ENCODE results near the gene PDSS2.
"Not testable (repeated sequence)": the region's sequence is repeated elsewhere in the genome, so short reads cannot be mapped to it uniquely, and the experiment has no call there.

PDSS2 gene

DNA sequence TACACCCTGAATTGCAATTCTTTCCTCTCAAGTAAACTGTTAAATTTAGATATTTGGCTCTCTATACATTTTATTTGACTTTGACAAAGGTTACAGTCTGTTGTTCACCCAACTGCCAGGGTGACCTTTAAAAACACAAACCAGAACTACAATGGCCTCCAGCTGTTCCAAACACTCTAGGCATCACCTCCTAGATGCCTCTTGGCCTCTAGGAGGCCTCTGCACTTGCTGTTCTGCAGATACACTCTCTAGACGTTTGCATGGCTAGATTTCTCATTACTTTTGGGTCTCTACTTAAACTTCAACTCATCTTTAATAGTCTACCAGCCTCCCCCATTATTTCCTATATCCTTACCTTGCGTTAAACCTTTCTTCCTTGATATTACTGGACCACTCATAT, 241.2 kb downstream of the PDSS2 start:
- no peak for DNase-seq (ENCODE audit: low read depth, low spot score)

DNA sequence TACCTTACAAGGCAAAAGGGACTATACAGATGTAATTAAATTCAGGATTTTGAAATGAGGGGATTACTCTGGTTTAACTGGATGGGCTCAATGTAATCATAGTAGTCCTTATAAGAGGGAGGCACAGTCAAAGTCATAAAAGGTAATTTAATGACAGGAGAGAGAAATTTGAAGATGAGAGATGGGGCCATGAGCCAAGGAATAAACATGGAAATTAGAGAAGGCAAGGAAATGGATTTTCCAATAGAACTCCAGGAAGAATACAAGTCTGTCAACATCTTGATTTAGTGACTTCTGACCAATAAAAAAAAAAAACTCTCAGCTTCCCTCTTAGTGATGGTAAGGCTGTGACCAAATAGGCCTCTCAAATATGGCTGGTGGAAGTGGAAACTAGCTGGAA, 242.1 kb downstream of the PDSS2 start:
- DNase-seq (ENCODE audit: low read depth, low spot score), result no peak

DNA sequence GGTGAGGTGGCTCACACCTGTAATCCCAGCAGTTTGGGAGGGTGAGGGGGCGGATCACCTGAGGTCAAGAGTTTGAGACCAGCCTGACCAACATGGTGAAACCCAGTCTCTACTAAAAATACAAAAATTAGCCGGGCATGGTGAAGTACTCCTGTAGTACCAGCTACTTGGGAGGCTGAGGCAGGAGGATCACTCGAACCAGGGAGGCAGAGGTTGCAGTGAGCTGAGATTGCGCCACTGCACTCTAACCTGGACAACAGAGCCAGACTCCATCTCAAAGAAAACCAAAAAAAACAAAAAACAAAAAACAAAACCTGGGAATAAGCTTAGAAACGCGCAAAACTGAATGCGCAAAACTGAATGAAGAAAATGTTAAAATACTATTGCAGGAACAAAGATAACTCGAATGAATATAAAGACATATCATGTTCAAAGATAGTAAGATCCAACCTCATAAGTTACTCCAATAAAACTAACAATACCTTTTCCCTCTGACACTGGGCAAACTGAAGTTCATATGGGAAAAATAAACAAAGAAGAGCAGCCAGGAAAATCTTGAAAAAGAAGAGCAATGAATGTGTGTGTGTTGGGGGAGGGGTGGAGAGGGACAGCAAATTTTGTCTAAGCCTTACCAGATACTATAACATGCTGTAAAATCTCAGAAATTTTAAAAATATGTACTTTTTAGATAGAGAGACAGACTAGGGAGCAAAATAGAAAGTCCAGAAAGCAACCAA, 243.0 kb downstream of the PDSS2 start:
- DNase-seq (ENCODE audit: low read depth, low spot score), result no peak

DNA sequence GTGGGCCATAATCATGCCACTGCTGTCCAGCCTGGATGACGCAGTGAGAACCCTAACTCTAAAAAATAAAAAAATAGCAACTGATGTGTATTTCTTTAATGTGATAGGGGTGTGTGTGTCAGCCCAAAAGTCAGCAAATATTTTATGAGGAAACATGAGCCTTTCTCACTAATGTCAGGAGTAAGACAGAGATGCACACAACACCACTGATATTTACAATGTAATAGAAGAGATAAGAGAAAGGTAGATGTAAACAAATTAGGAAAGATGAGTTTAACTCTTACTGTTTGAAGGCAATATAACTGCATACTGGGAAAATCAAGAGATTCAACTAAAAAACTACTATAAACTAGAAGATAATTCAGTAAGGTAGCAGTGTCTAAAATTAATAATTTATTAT, 244.0 kb downstream of the PDSS2 start:
- DNase-seq (ENCODE audit: low read depth, low spot score), result no peak

DNA sequence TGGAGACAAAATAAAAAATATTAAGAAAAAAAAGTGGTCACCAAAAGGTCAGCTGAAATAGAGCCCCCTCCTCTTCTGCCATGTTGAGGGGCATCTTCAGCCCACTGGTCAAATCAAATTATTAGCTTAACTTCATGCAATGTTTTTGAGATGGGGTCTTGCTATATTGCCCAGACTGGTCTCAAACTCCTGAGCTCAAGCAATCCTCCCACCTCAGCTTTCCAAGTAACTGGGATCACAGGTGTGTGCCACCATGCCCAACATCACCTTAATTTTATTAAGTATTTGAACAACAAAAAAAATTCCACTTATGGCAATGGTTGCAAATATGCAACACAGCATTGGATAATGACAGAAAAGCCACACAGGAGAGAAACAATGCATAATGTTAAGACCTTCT, 244.7 kb downstream of the PDSS2 start:
- no peak for DNase-seq (ENCODE audit: low read depth, low spot score)

DNA sequence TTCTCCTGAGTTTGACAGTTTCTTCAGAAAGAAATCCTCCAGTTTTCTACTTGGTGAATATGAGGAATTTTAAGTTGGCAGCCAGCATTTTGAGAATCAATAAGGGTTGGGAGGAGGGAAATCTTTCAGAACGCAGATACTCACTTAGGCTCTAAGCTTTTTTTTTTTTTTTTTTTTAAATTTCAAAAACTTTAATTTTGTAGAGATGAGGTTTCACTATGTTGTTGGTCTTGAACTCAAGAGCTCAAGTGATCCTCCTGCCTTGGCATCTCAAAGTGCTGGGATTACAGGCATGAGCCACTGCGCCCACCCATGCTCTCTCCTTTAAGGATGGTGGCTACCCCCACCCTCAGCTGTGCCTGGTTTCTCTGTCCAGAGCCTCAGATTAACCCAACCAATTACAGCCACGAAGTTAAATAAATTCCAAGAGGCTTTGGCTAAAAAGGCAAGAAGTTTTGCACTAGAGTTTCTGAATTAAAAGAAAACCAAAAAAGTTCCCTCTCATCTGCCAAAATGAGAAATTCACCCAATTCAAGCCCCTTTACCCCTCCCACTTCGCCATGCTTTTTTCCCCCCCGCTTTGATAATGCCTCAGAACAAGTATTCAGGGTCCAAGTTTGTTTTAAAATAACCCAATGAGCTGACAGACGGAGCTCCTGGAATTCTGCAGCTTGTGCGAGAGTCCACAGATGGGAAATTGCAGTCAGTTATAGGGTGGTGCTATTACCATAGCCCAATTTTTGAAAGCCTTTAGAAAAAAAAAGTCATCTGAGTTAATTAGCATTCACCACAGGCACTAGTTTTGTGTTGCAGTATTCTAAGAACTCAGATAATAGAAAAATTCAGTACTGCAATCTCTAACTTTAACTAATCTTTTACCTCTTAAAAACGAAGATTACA, 249.7 kb downstream of the PDSS2 start:
- no peak for DNase-seq (ENCODE audit: low read depth, low spot score)

DNA sequence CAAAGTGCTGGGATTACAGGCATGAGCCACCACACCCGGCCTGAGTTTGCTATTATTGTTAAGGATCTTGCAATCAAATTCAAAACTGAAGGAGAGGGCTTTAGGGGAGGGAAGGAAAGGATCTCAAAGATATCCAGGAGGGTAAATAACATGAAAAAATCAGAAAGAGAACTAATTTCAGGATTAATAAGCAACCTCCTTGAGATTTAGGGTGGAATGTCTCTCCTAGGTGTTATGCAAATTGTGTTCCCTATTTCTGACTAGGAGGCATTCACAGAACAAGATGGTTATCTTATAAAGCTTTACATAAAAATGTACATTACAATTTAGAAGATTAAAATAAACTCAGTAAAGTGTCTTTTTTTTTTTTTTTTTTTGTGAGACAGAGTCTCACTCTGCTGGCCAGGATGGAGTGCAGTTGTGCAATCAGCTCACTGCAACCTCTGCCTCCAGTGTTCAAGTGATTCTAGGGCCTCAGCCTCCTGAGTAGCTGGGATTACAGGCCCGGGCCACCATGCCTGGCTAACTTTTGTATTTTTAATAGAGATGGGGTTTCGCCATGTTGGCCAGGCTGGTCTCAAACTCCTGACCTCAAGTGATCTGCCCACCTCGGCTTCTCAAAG, 252.0 kb downstream of the PDSS2 start:
- DNase-seq (ENCODE audit: low read depth, low spot score), result no peak

DNA sequence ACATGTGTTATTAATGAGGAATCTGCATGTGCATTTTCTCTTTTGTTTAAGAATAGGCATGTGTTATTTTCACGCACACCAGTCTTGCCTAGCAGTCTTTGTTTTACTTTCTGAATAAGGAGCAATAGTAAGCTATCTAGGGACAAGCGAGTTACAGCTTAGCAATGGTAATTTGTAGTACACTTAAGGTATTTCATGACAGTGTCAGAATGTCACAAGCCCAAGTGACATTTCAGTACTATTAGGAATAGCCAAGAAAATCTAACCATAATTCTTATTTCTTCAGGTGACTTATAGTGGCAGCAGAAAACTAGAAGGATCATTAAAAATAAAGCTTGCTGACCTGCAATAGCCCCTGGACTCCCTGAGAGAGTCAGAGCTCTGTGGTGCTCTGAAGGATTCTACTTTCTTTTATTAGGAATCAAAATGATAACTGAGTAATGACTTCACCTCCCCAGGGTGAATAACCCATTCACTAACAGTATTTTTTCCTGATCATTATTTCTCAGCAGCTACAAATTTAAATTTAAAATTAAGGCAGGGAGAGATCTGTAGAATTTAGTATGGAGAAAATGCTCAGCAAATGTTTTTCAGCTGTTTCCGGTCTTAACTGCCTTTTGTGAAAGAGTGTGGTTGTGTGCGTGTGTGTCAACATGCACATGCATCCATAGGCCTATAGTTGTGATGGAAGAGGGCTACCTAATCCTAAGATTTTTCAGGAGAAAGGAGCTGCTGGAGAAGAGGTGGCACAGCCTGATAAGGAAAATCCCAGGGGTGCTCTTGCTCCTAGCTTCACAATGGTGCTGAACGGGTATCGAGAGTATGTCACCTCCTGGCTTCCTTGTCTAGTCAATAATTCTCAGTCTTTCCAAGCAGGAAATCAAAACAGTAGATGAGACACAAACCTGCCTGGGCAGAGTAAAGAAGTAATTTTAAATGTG, 254.0 kb downstream of the PDSS2 start:
- DNase-seq (ENCODE audit: low read depth, low spot score), result no peak

DNA sequence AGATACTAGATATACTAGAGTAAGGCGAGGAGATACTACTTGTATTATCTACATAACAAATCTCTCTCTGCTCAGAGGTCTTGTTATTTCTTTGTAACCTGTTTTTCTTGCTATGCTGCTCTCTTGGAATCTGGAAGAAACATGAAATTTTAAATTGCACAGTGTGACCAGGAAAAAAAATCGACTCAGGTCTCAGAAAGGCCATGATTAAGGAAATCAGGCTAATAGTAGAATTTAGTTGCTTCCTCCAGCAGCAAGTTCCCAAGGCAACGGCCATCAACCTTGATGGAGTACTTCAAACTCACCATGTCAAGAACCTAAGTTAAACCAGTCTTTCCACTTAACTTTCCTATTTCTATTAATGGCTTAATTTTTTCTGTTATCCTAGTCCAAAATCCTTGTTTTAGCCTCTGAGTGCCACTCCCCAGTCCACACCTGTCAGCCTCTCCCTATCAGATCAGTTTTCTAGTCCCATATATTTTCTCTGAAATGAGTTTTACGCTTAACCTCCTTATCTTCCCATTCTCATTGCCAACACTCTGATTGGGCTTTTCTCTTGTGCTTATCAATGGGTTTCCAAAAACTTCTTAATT, 256.4 kb downstream of the PDSS2 start:
- no peak for DNase-seq (ENCODE audit: low read depth, low spot score)

DNA sequence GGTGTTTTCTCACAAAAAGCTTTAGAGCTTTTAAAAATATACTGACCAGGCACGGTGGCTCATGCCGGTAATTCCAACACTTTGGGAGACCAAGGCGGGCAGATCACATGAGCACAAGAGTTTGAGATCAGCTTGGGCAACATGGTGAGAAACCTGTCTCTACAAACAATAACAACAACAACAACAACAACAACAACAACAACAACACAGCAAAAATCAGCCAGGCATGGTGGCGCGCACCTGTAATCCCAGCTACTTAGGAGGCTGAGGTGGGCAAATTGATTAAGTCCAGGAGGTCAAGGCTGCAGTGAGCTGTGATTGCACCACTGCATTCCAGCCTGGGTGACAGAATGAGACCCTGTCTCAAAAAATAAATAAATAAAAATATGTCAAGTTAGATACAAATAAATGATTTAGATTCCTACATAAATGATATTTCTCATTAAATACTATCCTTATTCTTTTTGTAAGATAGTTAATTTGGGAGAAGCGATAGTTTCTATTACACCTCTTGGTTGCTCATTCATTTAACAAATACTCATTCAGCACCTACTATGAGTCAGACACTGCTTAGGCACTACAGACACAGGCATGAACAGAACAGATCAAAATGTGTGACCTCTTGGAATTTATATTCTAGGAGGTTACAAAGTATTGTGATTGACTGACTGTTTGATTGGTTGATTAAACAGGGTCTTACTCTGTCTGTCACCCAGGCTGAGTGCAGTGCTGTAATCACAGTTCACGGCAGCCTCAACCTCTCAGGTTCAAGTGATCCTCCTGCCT, 260.5 kb downstream of the PDSS2 start:
- no peak for DNase-seq (ENCODE audit: low read depth, low spot score)

DNA sequence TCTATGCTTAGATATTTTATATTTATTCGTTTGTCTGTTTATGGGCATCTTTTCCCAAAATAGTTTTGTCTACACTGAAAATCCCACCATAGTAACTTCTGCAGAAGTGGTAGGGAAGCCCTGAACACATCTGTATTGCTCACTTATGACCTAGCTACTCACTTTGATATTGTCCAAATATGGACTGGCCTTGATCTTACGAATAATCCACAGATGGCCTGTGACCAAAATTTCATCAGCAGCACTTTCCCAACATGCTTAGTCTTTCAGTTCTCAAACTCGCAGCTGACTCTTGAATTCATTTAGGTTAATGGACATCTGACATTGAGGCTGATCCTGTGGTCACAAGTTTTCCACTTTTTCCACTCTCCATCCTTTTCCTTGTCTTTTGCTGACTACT, 263.2 kb downstream of the PDSS2 start:
- no peak for DNase-seq (ENCODE audit: low read depth, low spot score)

DNA sequence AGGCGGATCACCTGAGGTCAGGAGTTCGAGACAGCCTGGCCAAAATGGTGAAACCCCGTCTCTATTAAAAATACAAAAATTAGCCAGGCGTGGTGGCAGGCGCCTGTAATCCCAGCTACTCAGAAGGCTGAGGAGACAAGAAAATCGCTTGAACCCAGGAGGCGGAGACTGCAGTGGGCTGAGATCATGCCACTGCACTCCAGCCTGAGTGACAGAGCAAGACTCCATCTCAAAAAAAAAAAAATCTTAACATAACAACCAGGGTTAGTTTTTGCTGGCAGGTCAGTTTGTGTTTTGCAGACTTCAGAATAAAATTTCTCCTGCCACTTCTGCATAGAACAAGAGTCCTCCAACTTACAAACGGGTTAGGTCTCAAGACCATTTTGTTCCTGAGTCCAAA, 264.6 kb downstream of the PDSS2 start:
- DNase-seq (ENCODE audit: low read depth, low spot score), result not testable (repeated sequence)

DNA sequence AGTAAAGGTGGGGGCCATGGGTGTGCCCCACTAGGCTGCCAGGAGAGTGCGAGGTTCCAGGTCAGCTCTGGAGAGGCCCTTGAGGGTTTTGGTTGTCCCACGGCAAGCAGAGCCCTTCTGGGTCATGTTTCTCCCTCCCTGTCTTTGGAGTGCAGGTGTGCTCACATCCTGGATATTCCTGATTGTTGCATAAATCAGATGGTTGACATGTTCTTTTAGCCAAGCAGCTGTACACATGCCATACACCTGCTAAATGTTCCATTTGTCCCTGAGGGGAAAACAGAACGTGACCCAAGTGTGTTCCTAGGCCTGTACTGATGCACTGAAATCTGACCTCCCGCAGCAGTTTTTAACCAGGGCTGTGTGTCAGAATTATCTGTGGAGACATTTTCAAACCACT, 266.5 kb downstream of the PDSS2 start:
- no peak for DNase-seq (ENCODE audit: low read depth, low spot score)

DNA sequence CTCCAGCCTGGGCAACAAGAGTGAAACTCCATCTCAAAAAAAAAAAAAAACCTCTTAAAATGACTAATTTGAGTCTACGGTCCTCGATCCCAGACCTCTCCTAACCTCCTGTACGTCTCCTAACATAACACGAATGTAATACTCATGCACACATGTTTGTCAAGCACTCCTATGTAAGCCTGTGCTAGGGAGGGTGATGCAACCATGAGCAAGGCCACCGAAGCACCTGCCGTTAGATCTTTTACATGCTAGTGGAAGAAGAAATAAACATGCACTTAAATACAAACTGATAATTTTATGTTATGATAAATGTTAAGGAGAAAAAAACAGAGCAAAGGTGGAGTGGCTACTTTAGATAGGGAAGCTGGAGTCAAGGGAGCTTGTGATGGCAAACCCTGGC, 271.7 kb downstream of the PDSS2 start:
- no peak for DNase-seq (ENCODE audit: low read depth, low spot score)

DNA sequence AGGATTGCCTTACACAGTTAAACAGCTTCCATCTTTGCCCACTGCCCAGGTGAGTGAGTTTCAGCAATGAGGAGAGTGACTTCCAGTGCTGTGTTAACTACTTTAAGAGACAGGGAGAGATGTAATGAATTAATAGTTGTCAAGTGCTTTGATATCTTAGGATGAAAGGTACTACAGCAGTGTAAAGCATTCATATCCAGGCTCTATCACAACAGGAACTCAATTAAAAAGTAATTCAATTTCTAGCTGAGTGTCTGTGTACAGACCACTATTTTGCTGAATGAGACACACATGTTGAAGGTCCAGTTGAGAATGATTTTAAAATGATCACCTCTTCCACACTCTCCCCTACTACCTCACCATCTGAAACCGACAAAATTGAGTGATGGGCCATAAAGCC, 273.3 kb downstream of the PDSS2 start:
- no peak for DNase-seq (ENCODE audit: low read depth, low spot score)

DNA sequence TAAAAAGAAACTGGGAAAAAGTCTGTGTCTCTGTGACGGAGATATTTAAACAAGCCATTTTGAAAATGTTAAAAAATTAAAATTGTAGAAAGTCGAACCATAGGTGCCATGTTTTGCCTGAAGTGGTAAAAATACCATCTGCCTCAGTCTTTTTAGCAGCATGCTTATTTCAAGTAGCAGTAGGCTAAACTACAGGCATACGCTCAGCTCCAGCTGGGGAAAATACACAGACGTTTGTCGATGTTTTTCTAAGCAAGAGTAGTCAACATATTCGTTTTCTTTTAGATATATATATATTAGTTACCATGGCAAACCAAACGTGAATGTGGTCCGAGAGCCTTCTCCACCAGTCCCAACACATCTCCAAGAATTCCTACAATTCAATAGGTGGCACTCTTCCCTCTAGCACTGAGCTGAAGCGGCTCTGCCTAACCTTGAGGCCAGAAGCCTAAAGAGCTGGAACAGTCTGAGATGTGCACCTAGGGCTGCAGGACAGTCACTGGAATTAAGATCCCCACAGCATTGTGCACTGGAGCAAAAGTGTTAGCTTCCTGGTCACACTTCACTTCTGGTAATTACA, 273.9 kb downstream of the PDSS2 start:
- peak; percentile 23 for DNase-seq (ENCODE audit: low read depth, low spot score)

DNA sequence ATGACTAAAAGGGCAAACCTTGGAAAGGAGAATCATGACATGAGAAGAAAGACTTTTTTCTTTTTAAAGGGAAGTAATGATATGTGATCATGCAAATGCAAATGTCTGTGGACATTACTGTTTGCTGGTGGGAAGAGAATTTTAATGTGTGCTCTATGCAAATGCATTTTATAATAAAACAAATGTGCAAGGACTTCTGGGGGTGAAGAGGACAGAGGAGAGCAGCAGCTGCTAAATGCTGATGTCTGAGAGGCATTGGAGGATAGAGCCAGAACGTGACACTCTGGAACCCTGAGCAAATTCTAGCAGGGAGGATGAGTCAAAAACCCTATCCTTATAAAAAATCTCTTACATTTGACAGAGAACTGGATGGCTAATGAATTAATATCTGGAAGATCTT, 274.9 kb downstream of the PDSS2 start:
- no peak for DNase-seq (ENCODE audit: low read depth, low spot score)

DNA sequence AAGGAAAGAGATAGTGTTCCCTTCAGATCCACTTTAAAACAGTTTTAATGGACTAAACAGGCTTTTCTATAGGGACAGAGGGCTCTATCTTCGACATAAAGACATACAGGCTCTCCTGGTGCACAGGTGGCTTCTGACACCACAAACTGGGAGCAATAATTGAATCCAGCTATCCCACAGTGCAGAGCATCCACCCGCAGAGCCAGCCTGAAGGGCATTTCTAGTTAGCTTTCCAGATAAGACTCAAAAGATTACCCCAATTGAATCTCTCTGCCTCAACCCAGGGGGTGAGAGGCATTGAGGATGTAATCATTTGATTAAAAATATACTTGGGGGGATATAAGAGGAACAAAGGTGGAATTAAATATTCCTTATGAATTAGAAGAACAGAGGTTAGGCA, 279.3 kb downstream of the PDSS2 start:
- no peak for DNase-seq (ENCODE audit: low read depth, low spot score)

DNA sequence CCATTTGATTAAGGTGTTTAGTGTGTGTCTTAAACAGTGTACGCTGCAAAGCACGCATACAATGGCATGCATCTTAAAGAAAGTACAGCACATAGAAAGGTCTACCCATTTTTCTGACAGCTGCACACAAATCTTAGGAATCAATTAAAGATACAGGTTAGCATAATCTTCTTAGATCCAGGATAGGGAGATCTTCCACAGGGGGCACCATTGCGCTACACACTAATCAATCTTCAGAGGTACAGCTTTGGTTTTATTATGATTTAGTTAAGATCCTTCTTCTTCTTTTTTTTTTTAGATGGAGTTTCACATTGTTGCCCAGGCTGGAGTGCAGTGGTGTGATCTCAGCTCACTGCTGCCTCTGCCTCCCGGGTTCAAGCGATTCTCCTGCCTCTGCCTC, 280.4 kb downstream of the PDSS2 start:
- DNase-seq (ENCODE audit: low read depth, low spot score), result peak; percentile 7

DNA sequence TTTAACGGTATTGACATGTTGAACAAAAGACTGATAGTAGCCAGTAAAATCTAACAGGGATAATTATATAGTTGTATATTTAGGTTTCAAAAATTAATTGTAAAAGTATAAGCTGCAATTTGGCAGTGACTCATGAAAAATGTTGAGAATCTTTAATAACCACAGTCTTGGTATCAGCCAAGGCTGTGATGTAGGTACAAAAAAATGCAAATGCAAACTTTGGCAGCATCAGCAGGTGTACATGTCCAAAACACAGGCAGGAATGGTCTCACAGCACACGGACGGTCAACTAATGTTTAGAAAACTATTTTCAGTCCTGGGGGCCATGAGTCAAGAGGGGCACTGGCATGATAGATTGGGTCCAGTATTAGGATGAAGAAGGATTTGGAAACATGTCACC, 285.6 kb downstream of the PDSS2 start:
- peak; percentile 19 for DNase-seq (ENCODE audit: low read depth, low spot score)
